ENCODE measurements around the gene DPP3.

- no peak for TF ChIP-seq CTCF (conservative IDR thresholded peaks at IDR 0.05)
- TF ChIP-seq EZH2 (IDR thresholded peaks at IDR 0.05; ENCODE audit: low read depth), result no peak
Observed at GRCh38 chr11:66476841-66477251, 3.4 kb upstream of the DPP3 start.

Data from PC-9 (cell line).